ENCODE measurements around the gene FOXK1. TPM values are rescaled to one million over a fixed set of nuclear protein-coding genes. Genes with fewer than 3 reads are reported as not detected.

Gene FOXK1
- polyA plus RNA-seq, 10 donors = 12.5 to 18.8 (median 16.4) TPM

DNA sequence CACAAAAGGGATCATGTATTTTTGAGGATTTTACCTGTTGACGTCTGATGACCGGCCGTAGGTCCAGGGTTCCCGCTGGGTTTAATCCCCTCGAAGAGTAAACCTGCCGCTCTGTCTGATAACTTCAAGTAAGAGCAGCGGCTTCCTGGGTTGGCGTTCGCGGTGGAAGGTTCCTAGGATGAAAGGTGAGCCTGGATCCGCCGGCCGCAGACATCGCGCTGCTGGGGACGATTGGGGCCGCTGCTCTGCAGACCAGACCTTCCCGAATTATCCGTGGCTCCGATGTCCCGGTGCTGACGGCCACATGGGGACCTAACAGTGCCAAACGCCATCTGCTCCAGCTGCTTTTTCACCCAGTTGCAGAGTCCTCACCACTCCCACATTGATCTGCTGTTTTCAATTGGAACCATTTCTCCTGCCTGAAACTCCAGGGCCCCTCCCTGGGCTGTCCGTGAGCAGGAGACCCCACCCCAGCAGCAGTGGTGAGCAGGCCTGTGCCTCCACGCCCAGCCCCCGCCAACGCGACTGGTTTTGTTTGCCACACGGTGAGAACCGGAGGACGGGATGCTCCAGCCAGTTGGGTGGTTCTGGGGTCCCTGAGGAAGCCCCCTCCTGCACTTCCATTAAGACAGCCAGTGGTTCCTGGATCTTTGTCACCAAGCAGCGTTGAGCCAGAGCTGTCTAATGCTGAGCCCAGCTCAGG is 81.1 kb downstream of the FOXK1 start:
- DNase-seq = no peak

DNA sequence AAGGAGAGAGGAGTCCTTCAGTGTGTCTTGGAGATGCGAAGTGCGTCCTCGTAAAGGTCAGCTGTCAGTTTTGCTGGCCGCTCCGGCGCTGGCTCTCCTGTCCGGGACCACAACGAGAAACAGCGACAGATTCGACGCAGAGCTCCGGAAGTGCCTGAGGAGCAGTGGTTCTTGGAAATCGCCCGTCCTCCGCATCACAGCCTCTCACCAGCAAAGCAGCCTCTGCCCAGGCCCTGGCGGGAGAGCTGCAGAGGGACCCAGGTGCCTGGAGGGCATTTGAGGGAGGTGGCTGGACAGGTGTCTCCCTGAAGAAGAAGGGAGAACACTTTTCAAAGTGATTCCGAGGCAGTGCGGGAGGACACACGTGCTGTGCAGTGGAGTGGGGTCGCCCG is 81.7 kb downstream of the FOXK1 start:
- DNase-seq = no peak

DNA sequence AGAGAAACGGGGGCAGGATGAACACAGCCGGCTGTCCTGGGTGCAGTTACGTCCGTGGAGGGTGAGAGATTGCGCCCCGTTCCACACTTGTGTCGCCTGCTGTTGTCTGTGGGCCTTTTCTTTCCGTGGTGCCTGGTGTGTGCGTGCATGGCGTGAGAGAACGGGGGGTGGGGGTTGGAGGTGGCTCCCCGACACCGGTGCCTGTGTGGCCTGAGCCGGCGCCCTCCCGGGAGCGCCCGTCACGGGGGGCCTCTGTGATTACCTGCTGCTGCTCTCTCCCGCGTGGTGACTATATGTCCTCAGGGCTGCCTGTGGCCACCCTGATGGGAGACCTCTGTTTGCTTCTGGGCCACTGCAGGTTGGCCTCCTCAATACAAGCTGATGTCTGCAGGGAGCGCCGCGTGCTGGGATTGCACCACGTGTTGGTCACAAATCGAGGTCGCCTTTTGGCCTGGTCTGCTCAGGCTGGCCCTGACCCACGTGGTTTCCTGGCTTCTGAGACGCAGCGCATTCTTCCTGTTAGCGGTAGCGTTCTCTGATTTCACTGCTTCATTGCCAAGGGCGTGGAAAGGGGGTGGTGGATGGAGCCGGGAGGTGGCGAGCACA is 82.4 kb downstream of the FOXK1 start:
- no peak for DNase-seq

DNA sequence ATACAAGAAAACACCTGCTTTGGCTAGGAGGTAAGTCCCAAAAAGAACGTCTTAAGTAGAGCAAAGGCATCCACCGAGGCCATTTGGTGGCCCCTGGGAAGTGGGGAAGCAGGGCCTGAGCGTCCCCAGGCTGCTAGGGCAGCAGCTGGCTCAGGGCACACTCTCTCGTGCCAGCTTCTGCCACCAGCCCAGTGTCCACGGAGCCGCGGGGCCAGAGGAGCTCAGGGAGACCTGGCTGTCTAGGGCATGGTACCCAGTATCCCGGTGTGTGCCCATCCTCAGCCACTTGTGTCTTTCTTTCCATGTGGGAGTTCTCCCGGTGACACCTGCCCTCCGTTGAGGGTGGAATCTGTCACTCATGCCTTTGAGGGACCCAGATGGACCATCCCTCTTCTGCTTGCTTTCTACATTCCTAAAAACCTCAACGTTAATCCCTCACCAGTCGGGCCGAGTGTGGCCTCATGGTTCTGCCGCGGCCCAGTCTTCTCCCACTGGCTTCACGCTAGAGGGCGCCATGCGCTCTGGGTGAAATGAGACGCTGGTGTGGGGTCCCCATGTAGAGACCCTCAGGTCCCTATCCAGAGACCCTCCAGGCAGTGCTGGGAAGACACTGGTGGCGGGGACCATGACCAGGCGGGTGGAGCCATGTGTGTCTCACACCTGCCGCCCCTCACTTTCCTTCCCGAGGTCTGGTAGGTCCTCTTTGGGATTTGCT is 83.8 kb downstream of the FOXK1 start:
- no peak for DNase-seq

DNA sequence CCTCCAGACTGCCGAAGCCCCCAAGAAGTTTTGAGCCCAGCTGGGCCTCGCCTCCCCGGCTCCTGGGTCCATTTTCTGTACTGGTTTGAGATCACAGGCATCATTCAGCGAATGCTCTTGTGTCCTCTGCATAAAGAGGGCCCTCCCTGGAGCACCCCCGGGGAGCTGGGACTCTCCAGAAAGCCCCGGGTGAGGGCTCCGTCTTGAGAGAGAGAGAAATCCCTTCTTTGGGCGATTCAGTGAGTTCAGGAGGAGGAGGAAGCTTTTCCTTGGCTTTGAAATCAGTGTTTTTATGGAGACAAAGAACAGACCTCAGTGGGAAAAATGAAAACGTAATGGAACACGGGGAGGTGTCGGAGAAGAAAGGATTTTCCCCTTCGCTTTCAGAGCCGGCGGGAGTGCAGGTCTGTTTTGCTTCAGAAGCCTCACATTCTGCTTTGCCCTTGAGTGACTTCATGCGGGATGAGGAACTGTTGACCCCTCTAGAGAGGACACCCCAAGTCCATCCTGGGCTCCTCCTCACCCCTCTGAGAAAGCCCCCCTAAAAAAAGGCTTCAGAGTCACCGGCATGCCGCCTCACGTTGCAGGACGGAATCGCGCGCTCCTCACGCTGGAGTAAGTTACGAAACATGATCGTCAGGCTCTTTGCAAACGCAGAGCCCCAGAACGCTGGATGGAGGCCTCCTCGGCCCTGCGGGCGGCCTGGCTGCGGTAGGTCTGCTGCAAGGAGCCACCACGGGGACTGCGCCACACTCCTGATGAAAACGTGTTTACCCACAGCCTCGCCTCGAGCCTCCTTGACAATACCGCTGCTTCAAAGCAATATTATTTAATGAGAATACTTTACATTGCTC is 84.8 kb downstream of the FOXK1 start:
- no peak for DNase-seq

DNA sequence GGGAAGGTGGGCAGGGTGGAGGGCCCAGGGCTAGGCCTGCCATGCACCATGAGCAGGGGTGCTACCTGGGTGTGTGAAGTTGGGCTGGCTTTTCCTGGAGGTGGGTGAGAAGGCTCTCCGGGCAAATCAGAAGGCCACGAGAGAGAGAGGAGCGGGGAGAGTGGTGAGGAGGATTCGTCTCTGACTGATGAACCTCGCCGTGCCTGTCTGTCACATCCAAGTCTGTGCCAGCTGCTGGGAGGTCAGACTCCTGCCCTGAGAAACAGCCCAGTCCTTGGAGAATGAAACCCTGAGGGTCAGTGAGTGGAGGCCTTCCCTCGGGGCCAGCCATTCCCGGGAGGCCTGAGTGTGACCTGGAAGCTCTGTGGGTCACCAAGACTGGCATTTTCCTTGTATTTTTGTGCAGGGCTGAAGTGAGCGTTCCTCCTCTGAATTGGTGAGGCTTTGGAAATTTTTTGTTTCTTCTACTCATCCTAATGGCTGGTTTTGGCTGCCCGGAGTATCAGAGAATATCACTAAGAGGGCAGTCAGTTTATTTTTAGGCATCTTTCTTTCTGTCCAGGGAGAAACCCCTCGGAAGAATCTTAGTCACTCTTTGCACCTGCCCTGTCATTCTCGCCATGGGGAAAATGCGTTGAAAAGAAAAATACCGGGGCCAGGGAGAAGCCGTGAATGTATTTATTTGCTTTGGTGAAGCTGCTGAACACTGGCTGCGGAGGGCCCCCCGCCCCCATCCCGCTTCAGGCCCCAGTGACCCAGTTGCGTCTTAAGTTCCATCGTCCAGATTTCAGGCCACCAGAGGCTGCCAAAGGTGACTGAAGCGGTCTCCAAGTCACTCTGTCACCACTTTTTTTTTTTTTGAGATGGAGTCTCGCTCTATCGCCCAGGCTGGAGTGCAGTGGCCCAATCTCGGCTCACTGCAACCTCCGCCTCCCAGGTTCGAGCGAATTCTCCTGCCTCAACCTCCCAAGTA is 86.8 kb downstream of the FOXK1 start:
- no peak for DNase-seq

DNA sequence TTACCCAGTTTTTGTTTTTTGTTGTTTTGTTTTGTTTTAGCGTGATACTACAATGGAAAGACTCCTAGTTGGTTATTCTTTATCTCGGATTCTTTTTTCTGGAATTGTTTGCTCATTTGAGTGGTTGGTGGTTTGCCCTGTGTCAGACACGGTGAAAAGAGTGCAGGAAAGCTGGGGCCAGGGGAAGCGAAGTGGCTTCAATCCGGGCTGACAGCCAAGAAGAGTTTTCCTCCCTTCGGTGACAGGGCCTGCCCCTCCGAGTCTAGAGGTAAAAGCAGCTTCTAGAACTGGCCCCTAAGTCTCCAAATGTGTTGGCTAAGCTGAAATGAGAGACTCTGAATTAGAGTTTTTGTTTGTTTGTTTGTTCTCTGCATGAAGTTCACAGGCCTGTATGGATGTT is 87.7 kb downstream of the FOXK1 start:
- no peak for DNase-seq

DNA sequence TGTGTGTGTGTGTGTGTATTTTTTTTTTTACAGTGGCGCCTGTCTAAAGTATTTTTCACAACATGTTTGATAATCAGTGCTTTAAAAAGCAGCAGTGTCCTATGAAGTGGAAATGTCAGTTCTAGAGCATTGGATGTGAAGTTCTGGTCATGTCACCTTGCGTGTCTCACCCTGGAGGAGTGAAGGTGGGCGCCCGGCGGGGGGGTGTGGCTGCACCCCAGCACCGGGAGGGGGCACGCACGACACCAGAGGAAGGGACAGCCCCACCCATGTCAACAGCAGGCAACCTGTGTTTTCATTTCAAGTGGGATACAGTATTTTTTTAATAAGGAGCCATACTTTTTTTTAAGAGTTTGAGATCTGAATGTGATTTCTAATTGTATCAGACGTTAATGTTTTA is 88.8 kb downstream of the FOXK1 start:
- no peak for DNase-seq

DNA sequence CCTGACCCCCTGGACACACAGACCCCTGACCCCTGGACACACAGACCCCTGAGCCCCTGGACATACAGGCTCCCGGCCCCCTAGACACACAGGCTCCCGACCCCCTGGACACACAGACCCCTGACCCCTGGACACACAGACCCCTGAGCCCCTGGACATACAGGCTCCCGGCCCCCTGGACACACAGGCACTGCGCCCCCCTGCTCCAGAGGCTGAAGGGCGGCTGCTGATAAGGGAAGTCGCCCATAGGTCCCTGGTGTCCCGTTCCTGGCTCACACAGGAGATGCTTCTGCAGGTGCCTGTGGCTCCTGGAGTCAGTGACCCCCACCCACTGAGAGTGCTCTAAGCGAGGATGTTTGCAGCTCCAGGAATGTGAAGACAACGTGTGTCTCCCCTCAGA is 89.6 kb downstream of the FOXK1 start:
- no peak for DNase-seq

DNA sequence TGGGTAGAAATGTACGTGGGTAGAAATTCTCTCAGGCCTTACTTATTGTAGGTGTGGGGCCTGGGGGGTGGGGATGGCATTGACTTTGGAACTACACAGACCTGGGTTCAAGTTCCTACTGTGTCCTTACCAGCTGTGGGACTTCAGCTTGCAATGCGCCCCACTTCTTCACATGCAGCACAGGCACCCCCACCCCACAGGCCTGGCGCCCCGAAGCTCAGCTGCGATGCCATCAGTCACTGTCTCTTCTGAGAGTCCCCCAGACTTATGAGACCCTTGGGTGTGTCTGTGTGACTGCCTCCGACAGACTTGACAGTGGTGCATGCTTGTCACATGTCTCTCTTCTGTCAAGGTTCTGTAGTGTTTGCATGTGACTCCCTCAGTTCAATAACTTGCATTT is 90.2 kb downstream of the FOXK1 start:
- no peak for DNase-seq

DNA sequence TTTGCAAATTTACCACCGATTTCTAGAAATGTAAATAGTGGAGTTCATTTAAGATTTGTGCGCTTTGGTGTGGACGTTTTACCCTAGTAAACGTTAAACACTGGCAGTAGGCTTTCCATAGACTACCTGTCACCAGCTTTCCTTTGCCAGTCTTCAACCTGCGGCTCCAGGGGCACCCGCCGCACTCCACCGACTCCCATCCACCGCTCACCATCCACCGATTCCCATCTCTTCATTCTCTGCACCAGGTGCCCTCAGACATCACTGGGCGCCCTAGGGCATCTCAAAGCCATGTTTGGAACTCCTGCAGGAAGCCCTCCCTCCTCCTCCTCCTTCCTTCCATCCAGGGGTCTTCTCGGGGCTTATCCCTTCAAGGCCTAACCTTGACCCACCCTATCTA is 91.9 kb downstream of the FOXK1 start:
- DNase-seq = no peak

DNA sequence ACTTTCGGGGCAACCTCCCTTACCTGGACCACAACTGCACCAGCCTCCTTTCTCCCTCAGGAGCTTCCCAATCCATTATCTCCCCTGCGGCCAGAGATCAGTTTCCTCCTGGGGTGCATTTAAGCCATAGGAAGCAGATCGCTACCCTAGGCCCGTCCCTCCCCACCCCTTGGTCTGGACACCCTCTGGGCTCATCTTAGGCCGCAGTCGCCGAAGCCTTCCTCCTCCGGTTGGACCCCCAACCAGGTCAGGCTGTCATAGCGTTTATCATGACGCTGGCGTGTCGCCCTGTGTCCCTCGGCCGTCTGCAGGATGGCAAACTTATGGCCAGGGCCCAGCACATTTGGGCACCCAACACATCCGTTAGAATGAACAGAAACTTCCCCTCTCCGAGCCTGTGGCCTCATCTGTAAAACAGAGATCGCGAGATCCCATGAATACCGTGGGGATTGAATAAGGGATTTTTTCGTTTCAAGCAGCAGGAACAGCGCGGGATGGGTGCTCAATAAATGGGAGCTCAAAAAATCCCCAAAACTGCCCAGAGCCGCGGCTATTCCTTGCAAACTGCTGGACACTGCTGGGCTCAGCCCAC is 92.7 kb downstream of the FOXK1 start:
- peak in 1 of 3 donors; percentile 69 for DNase-seq

DNA sequence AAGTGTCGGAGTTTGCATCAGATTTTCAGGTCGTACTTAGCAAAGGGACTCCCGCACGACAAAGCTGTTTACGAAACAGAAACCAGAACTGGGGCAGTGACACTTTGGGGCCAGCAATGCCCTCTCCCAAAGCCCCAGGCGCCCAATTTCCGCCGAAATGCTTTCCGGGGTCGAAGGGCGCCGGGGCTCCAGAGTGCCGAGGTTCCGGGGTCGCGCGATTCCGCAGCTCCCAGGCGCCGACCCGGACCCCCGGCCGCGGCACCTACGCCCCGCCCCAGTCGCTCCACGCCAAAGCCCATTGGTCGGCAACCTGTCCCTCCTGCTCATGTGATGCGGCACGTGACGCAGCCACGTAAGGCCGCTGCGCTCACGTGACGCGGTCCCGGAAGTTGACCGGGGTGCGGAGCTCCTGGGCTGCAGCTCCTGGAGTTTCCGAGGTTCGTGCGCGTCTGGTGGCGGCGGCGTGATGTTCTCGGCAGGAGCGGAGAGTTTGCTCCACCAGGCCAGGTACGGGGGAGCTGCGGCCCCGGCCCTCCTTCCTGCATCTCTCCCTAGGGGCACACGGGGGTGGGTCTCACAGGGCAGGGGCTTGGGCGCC is 93.3 kb downstream of the FOXK1 start, which contains the start of gene AP5Z1:
TSS of gene AP5Z1 (plus strand) at position 374 of the 598 bp plus-strand sequence. CDS start at position 467, 93 bp downstream.
- peak; percentile 96 to 99 (median 98) for DNase-seq

DNA sequence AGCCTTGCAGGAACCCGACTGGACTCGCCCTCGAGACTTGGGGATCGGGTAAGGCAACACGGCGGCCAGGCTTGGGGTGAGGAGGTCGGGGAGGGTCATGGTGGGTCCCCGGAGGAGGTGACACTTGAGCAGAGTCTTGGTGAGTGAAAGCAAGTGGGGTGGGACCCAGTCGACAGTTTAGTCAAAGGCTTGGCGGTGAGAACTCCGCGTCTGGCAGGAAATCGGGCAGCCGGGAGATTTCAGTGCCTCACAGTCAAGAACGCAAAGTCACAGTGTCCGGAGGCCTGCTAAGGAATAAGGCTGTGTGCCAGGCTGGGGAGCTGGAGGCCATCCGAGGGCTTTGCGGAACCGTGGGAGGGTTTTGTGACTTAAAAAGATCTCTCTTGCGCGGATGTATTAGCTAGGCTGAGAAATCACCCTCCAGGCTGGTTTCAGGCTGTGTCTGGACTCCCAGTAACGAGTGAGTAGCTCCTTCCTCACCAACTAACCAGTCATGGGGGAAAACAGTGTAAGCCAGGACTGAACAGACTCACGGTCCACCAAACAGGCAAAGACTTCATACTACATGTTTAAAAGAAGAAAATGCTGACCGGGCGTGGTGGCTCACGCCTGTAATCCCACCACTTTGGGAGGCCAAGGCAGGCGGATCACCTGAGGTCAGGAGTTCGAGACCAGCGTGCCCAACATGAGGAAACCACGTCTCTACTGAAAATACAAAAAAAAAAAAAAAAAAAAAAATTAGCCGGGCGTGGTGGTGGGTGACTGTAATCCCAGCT is 93.9 kb downstream of the FOXK1 start:
- no peak for DNase-seq

DNA sequence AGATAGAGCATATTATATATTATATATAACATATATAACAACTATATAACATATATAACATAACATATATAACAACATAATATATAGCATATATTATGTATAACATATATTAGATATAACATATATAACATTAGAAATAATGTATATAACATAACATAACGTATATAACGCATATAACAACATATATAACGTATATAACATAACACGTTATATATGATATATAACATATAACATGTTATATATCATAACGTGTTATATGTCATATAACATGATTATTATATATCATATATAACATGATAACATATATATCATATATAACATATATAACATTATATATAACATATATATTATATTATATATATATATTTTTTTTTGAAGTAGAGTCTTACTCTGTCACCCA is 97.0 kb downstream of the FOXK1 start:
- no peak for DNase-seq

DNA sequence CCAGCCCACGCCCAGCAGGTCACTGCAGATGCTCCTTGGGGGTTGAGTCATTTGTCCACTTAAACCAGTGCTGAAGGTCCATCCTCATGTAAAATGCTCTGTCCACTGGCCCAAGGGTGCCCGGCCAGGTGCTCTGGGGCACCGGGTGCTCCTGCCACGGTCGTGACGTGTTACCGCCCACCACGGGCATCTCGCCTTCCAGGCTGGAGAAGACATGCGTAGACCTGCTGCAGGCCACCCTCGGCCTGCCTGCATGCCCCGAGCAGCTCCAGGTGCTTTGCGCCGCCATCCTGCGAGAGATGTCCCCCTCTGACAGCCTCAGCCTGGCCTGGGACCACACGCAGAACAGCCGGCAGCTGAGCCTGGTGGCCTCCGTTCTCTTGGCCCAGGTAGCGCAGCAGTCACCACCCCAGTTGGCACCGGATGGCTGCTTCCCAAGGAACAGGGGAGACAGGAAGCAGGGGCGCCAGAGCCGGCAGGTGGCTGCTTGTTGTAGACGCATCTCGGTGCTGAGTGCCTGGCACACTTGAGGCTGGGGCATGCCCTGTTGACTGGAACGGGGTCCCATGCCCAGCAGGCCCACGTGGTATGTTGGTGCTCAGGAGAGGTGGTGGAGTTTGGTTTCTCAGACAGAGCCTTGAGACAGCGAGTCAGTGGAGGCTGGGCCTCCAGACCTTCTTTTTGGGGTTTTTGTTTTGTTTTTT is 99.4 kb downstream of the FOXK1 start:
- DNase-seq = no peak

DNA sequence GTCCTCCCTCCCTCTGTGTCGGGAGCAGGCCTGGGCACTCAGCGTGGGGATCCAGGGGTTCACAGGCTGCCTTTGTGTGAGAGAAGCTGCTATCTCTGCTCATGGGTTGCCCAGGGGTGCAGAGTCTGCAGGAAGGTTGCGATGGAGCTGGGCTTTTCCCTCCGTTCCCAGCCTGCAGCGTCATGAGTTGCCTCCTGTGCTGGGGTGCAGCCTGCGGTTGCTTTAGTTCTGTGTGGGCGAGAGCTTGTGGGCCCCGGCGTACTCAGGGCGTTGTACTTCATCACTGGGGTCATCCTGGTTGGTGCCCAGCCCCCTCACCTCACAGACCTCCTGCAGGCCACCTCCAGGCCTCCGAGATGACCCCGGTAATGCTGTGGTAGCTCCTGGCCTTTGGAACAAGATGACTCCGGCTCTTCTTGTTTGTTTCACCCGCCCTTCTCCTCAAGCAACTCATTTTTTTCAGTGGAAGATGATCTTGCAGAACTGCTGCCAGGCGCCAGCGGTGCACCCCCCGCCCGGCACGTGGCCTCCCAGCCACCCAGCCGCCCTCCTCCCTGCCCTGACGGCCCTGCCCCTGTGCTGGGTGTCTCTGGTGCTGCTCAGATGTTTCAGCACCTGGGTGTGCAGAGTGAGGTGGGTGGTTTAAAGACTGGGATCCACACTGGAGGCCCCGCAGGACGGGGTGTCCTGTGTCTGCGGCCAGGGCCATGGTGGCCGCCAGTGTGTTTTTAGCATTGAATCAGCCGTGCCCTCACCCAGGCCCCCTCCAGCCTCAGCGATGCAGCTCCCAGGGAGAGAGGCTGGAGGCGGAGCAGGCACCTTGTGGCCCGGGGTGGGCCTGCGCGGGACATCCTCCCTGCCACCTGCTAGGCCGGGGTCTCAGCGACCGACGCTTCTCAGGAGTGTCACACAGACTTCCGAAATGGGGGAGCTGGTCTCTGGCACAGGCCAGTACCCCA is 100.5 kb downstream of the FOXK1 start:
- DNase-seq = no peak

All from muscle of back (tissue), 11 donors.